ENCODE measurements around the gene PARP12.
A peak's percentile ranks its signal among the peaks of the same experiment; 100 is the strongest.

Gene PARP12

GRCh38 chr7:140035400-140036223, 27.1 kb downstream of the PARP12 start:
- peak; percentile 70 for DNase-seq (ENCODE audit: low spot score)

GRCh38 chr7:140034421-140034820, 28.3 kb downstream of the PARP12 start:
- DNase-seq (ENCODE audit: low spot score): no peak

- DNase-seq (ENCODE audit: low spot score): no peak
These were observed 28.9 kb downstream of the PARP12 start for GRCh38 chr7:140033779-140034363.

- DNase-seq (ENCODE audit: low spot score): no peak
These were observed 29.7 kb downstream of the PARP12 start for GRCh38 chr7:140033036-140033435.

- peak; percentile 27 for DNase-seq (ENCODE audit: low spot score)
These were observed 31.4 kb downstream of the PARP12 start for GRCh38 chr7:140031364-140031763.

- DNase-seq (ENCODE audit: low spot score): no peak
These were observed 33.7 kb downstream of the PARP12 start for GRCh38 chr7:140029072-140029471.

GRCh38 chr7:140028311-140028710, 34.4 kb downstream of the PARP12 start:
- no peak for DNase-seq (ENCODE audit: low spot score)

- no peak for DNase-seq (ENCODE audit: low spot score)
These were observed 34.9 kb downstream of the PARP12 start for GRCh38 chr7:140027858-140028257.

GRCh38 chr7:140026935-140027334, 35.8 kb downstream of the PARP12 start:
- no peak for DNase-seq (ENCODE audit: low spot score)

- no peak for DNase-seq (ENCODE audit: low spot score)
These were observed 36.8 kb downstream of the PARP12 start for GRCh38 chr7:140025814-140026433.

- DNase-seq (ENCODE audit: low spot score): no peak
These were observed 37.5 kb downstream of the PARP12 start for GRCh38 chr7:140025241-140025640.

- no peak for DNase-seq (ENCODE audit: low spot score)
These were observed 38.2 kb downstream of the PARP12 start for GRCh38 chr7:140024585-140024984.

- no peak for DNase-seq (ENCODE audit: low spot score)
These were observed 39.0 kb downstream of the PARP12 start for GRCh38 chr7:140023728-140024127.

- no peak for DNase-seq (ENCODE audit: low spot score)
These were observed 40.1 kb downstream of the PARP12 start for GRCh38 chr7:140022582-140023211.

- no peak for DNase-seq (ENCODE audit: low spot score)
These were observed 41.1 kb downstream of the PARP12 start for GRCh38 chr7:140021603-140022002.

- DNase-seq (ENCODE audit: low spot score): no peak
These were observed 43.1 kb downstream of the PARP12 start for GRCh38 chr7:140019606-140020005.

GRCh38 chr7:140019172-140019571, 43.6 kb downstream of the PARP12 start:
- DNase-seq (ENCODE audit: low spot score): no peak

- DNase-seq (ENCODE audit: low spot score): no peak
These were observed 44.4 kb downstream of the PARP12 start for GRCh38 chr7:140018125-140019043.

GRCh38 chr7:140017543-140017942, 45.2 kb downstream of the PARP12 start:
- DNase-seq (ENCODE audit: low spot score): no peak

GRCh38 chr7:140017034-140017433, 45.7 kb downstream of the PARP12 start:
- DNase-seq (ENCODE audit: low spot score): no peak

GRCh38 chr7:140016540-140016939, 46.2 kb downstream of the PARP12 start:
- DNase-seq (ENCODE audit: low spot score): no peak

Data from AG08395 (cell line).